H1 (cell line): Measurements from ENCODE around the gene FAM24B. TPM values are rescaled to one million over a fixed set of nuclear protein-coding genes. Genes with fewer than 3 reads are reported as not detected.

Experiments
- CTCF ChIA-PET: fragments of 300-600 bp; sonication (Branson Sonifier 250); formaldehyde crosslinking; loops from one replicate; lab custom pipeline; 2021; ENCODE audit not compliant: partially characterized antibody; lab: Charles Lee
- POLR2A ChIA-PET: fragments of 300-600 bp; sonication (Branson Sonifier 250); formaldehyde crosslinking; loops from one replicate; lab custom pipeline; 2021; ENCODE audit warnings: inconsistent platforms; ENCODE audit not compliant: partially characterized antibody; lab: Charles Lee
- DNase-seq, 2 experiments: peaks; one replicate each; pipeline versions ENCODE4 v3.0.0 to v3.0.0-alpha.2; 2010 to 2022; ENCODE audit warnings: low spot score in 2 of 2, low read depth in 1 of 2, mixed read lengths in 1 of 2
- FAIRE-seq: peaks from 2 replicates; lab custom pipeline; 2011; peaks lifted over from hg19 to GRCh38; lab: Jason Lieb, UNC
- H2AFZ ChIP-seq: 2 replicates; pipeline ENCODE4 v1.8.1; 2012; ENCODE audit warnings: low read length, inconsistent platforms
- H2AK5ac ChIP-seq: 2 replicates; pipeline ENCODE4 v1.6.1; 2013; ENCODE audit warnings: low read depth, low read length
- H2BK120ac ChIP-seq: replicated peaks from 2 replicates; pipeline ENCODE3; 2013; ENCODE audit warnings: low read depth, low read length, inconsistent platforms
- H2BK12ac ChIP-seq: 2 replicates; pipeline ENCODE4 v1.6.1; 2013; ENCODE audit warnings: low read depth, low read length
- H2BK15ac ChIP-seq: 2 replicates; pipeline ENCODE4 v1.6.1; 2013; ENCODE audit warnings: low read length
- H2BK20ac ChIP-seq: 2 replicates; pipeline ENCODE4 v1.6.1; 2013; ENCODE audit warnings: low read length
- H2BK5ac ChIP-seq: 2 replicates; pipeline ENCODE4 v1.6.1; 2013; ENCODE audit warnings: low read depth, low read length
- H3K14ac ChIP-seq: 2 replicates; pipeline ENCODE4 v1.6.1; 2013; ENCODE audit warnings: inconsistent platforms; ENCODE audit not compliant: insufficient read length
- H3K18ac ChIP-seq: 2 replicates; pipeline ENCODE4 v1.6.1; 2013; ENCODE audit warnings: low read length; ENCODE audit errors: extremely low read depth
- H3K23ac ChIP-seq: 2 replicates; pipeline ENCODE4 v1.6.1; 2013; ENCODE audit warnings: inconsistent platforms; ENCODE audit not compliant: insufficient read length
- H3K23me2 ChIP-seq: 2 replicates; pipeline ENCODE4 v1.6.1; 2013; ENCODE audit warnings: low read depth, low read length
- H3K27ac ChIP-seq: 2 replicates; pipeline ENCODE4 v1.6.1; 2011; ENCODE audit warnings: low read depth, low read length, inconsistent platforms
- H3K27me3 ChIP-seq, 4 experiments: replicated peaks in 1 of 4; 1 replicate in 1 of 4; 2 replicates in 3 of 4; pipeline versions ENCODE4 v1.6.1 to v1.8.1; 2011 to 2013; ENCODE audit warnings: low read length in 3 of 4, mild to moderate bottlenecking in 3 of 4, inconsistent platforms in 2 of 4, mixed read lengths in 2 of 4, moderate library complexity in 1 of 4; ENCODE audit not compliant: control insufficient read depth in 3 of 4, insufficient read depth in 3 of 4; ENCODE audit errors: extremely low read depth in 1 of 4
- H3K36me3 ChIP-seq, 4 experiments: 2 replicates each; pipeline versions ENCODE4 v1.6.1 to v1.8.1; 2011 to 2013; ENCODE audit warnings: mild to moderate bottlenecking in 4 of 4, low read length in 3 of 4, moderate library complexity in 2 of 4, control low read depth in 1 of 4, inconsistent platforms in 1 of 4; ENCODE audit not compliant: insufficient read depth in 4 of 4, control insufficient read depth in 2 of 4
- H3K4ac ChIP-seq: replicated peaks from 2 replicates; pipeline ENCODE3; 2013; ENCODE audit warnings: low read length, low read depth, mixed read lengths, inconsistent platforms; ENCODE audit not compliant: insufficient read length
- H3K4me1 ChIP-seq, 4 experiments: replicated peaks in 1 of 4; 1 replicate in 1 of 4; 2 replicates in 3 of 4; pipeline versions ENCODE4 v1.6.1 to v1.8.1; 2011 to 2013; ENCODE audit warnings: low read length in 3 of 4, inconsistent platforms in 2 of 4, mixed read lengths in 1 of 4; ENCODE audit not compliant: insufficient read depth in 4 of 4, control insufficient read depth in 3 of 4
- H3K4me2 ChIP-seq, 2 experiments: 2 replicates each; pipeline versions ENCODE4 v1.6.1 to v1.8.1; 2011 to 2013; ENCODE audit warnings: low read depth in 2 of 2, low read length in 2 of 2, control low read depth in 1 of 2, inconsistent platforms in 1 of 2, mild to moderate bottlenecking in 1 of 2; ENCODE audit not compliant: insufficient read depth in 1 of 2
- H3K4me3 ChIP-seq, 4 experiments: fragments of 200-600, 300-600 bp in 1 of 4; sonication (generic), shearing (Covaris generic), sonication (Bioruptor Twin) in 1 of 4; 2 replicates each; pipeline versions ENCODE4 v1.5.1 to v1.8.1; 2011 to 2016; ENCODE audit warnings: low read length in 4 of 4, low read depth in 3 of 4, control low read depth in 2 of 4, inconsistent platforms in 2 of 4, mild to moderate bottlenecking in 2 of 4, mixed read lengths in 1 of 4, moderate library complexity in 1 of 4; ENCODE audit not compliant: insufficient read depth in 2 of 4; ENCODE audit errors: extremely low read depth in 1 of 4
- H3K56ac ChIP-seq: replicated peaks from 2 replicates; pipeline ENCODE3; 2013; ENCODE audit warnings: low read depth, mild to moderate bottlenecking, mixed read lengths, low read length, inconsistent platforms; ENCODE audit not compliant: insufficient read length
- H3K79me1 ChIP-seq: 2 replicates; pipeline ENCODE4 v1.6.1; 2013; ENCODE audit warnings: low read depth, low read length, control low read depth
- H3K79me2 ChIP-seq, 2 experiments: 2 replicates each; pipeline versions ENCODE4 v1.6.1 to v1.8.1; 2012 to 2013; ENCODE audit warnings: low read length in 2 of 2, mild to moderate bottlenecking in 2 of 2, inconsistent platforms in 1 of 2; ENCODE audit not compliant: insufficient read depth in 2 of 2, control insufficient read depth in 1 of 2
- H3K9ac ChIP-seq, 4 experiments: replicated peaks in 1 of 4; 1 replicate in 1 of 4; 2 replicates in 3 of 4; pipeline versions ENCODE4 v1.6.1 to v1.8.1; 2011 to 2013; ENCODE audit warnings: low read depth in 3 of 4, low read length in 3 of 4, control low read depth in 2 of 4, mild to moderate bottlenecking in 2 of 4, moderate library complexity in 2 of 4, inconsistent platforms in 1 of 4; ENCODE audit errors: extremely low read depth in 1 of 4
- H3K9me3 ChIP-seq, 2 experiments: 2 replicates each; pipeline versions ENCODE4 v1.6.1 to v1.8.1; 2012 to 2013; ENCODE audit warnings: mild to moderate bottlenecking in 2 of 2, moderate library complexity in 2 of 2, control low read depth in 1 of 2, inconsistent platforms in 1 of 2, low read depth in 1 of 2, low read length in 1 of 2, mixed read lengths in 1 of 2; ENCODE audit not compliant: insufficient read depth in 2 of 2
- H4K20me1 ChIP-seq, 2 experiments: replicated peaks in 1 of 2; 2 replicates each; pipeline versions ENCODE3 to v1.8.1; 2011 to 2013; ENCODE audit warnings: inconsistent platforms in 2 of 2, low read length in 2 of 2, mild to moderate bottlenecking in 1 of 2; ENCODE audit not compliant: insufficient read depth in 2 of 2, control insufficient read depth in 1 of 2
- H4K5ac ChIP-seq: 2 replicates; pipeline ENCODE4 v1.6.1; 2013; ENCODE audit warnings: low read length, low read depth, mixed read lengths, inconsistent platforms; ENCODE audit not compliant: insufficient read length
- H4K8ac ChIP-seq: 2 replicates; pipeline ENCODE4 v1.8.0; 2013; ENCODE audit warnings: mild to moderate bottlenecking, moderate library complexity, low read length, inconsistent platforms; ENCODE audit not compliant: insufficient read depth; ENCODE audit errors: extremely low read depth
- H4K91ac ChIP-seq: replicated peaks from 2 replicates; pipeline ENCODE3; 2013; ENCODE audit warnings: low read length, mixed read lengths, inconsistent platforms; ENCODE audit not compliant: insufficient read length
- ATF2 ChIP-seq: IDR thresholded peaks from 2 replicates; pipeline ENCODE4 v1.6.1; 2012; ENCODE audit warnings: low read length, inconsistent platforms
- EGR1 ChIP-seq: IDR thresholded peaks from 2 replicates; pipeline ENCODE4 v1.6.1; 2011; ENCODE audit warnings: low read depth, low read length, borderline replicate concordance
- SP4 ChIP-seq: IDR thresholded peaks from 2 replicates; pipeline ENCODE4 v1.6.1; 2012; ENCODE audit warnings: low read length, inconsistent platforms
- WGBS, 2 experiments: shearing (Covaris generic) in 1 of 2; methylation state at CpG; one replicate each; pipeline versions ENCODE4 v1.1.6 to v1.1.7; 2013 to 2015; ENCODE audit warnings: low lambda C conversion rate in 2 of 2, mixed read lengths in 2 of 2, inconsistent platforms in 1 of 2, low coverage in 1 of 2, missing lambda C conversion rate in 1 of 2; ENCODE audit not compliant: insufficient replicate concordance in 2 of 2, insufficient coverage in 1 of 2, insufficient read length in 1 of 2; ENCODE audit errors: extremely low coverage in 1 of 2, missing lambda C conversion rate in 1 of 2; 5-methylcytosine and 5-hydroxymethylcytosine counted together
- polyA plus RNA-seq, 7 experiments: library from polyadenylated mRNA; depleted of rRNA in 3 of 7; stranded (reverse) in 5 of 7; unstranded in 2 of 7; fragments of >200 nt in 5 of 7; fragments of 200-250 nt in 2 of 7; gene quantifications; 1 replicate in 5 of 7; 2 replicates in 1 of 7; 4 replicates in 1 of 7; pipeline versions ENCODE4 v1.2.1 to v1.2.3, GENCODE V29; 2011 to 2013; ENCODE audit warnings: missing spikeins in 2 of 7, mixed read lengths in 2 of 7
- total RNA-seq: library from RNA; stranded (reverse); fragmentation: NEBNext Ultra II Directional; extraction: Animal tissue kit (Norgen Biotek cat#: 25700); gene quantifications from 2 replicates; pipeline ENCODE4 v1.2.1, GENCODE V29; 2021

FAM24B gene
- total and polyA plus RNA-seq, 2 of the 8 experiments (the other 6 are each of a cell fraction or from before 2014, with no cell fraction given), result 0.50 to 0.56 TPM

- Histone ChIP-seq H2BK12ac (no peak overlapping the region), H3K27ac (no peak overlapping the region), H3K4ac (no peak overlapping the region), H3K4me2 (no peak overlapping the region), H3K18ac (no peak overlapping the region), H4K20me1 (no peaks in the 10 kb centered on the region), H3K9ac (no peak overlapping the region), H2AFZ (no peak overlapping the region), H3K27me3 (no peaks in the 10 kb centered on the region), H3K4me3 (no peak overlapping the region), H4K5ac (no peak overlapping the region), H2BK5ac (no peak overlapping the region), H3K36me3 (no peaks in the 10 kb centered on the region), H4K8ac (no peak overlapping the region), H2AK5ac (no peak overlapping the region), H2BK120ac (no peak overlapping the region), H3K79me1 (no peaks in the 10 kb centered on the region), H3K79me2 (no peaks in the 10 kb centered on the region), H2BK20ac (no peak overlapping the region)
- FAIRE-seq, result no peak
- DNase-seq, result no peak
- POLR2A ChIA-PET, result no interaction called here
- WGBS, 2 experiments, result 87% methylated on average over 11 of the region's 11 CpGs; no CpG with 5 or more reads in 1 of the 2 experiments
- TF ChIP-seq SP4, result no peak
- TF ChIP-seq EGR1, result no peak
- no peak for TF ChIP-seq ATF2
- TF ChIP-seq, all 59 proteins: peak for 0
- Histone ChIP-seq H3K23me2 (no peaks in the 10 kb centered on the region; the same call in 1 of the 2 replicates), H4K91ac (no peak overlapping the region), H3K14ac (no peak overlapping the region), H3K56ac (no peak overlapping the region), H3K23ac (no peak overlapping the region), H3K4me1 (no peaks in the 10 kb centered on the region), H2BK15ac (no peak overlapping the region), H3K9me3 (no peaks in the 10 kb centered on the region)
- CTCF ChIA-PET, result no interaction called here
Measured at GRCh38 chr10:122822973-122823690, 56.2 kb downstream of the FAM24B start.
